ENCODE results near the gene AMHR2.
"Not testable (repeated sequence)": the region's sequence is repeated elsewhere in the genome, so short reads cannot be mapped to it uniquely, and the experiment has no call there.

The AMHR2 gene

DNA sequence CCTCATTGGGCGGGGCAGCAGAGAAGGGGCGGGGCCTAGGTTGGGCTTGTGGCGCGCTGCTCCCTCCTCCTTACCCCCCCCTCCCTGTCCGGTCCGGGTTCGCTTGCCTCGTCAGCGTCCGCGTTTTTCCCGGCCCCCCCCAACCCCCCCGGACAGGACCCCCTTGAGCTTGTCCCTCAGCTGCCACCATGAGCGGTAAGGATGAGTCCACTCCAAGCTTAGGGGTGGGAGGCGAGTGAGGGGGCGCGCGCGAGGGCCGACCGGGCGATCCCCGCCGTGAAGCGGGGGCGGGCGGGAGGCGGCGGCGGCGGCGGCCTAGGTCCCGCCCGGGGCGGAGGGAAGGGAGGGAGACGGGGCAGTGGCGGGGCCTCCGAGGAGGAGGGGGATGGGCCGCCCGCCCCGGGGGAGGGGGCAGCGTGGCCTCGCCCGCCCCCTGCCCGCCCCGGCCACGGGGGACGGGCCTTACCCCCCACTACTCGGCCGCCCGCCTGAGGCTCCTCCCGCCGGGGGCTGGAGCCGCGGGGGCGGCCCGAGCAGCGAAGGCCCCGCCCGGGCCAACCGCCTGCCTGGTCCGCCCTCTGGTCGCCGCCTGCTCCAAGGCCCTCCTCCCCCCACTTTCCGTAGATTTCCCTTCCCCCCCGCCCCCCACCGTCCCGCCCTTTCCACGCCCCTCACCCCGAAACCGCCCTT is 43.4 kb upstream of the AMHR2 start, which contains the start of gene SP1:
SP1 (plus strand) TSS at position 73 of the 690 bp plus-strand sequence; CDS start at position 189, 116 bp downstream.
- peak; percentile 82 for DNase-seq (ENCODE audit: low read depth)
- in situ Hi-C loops (cut with HindIII; ENCODE audit: low sequenced_read_pairs): no loop called here
- peak within 1 kb of the TSS; percentile 49 for H3K4me3 ChIP-seq (ENCODE audit: low read depth, low read length)
- TF ChIP-seq, protein P1, sequence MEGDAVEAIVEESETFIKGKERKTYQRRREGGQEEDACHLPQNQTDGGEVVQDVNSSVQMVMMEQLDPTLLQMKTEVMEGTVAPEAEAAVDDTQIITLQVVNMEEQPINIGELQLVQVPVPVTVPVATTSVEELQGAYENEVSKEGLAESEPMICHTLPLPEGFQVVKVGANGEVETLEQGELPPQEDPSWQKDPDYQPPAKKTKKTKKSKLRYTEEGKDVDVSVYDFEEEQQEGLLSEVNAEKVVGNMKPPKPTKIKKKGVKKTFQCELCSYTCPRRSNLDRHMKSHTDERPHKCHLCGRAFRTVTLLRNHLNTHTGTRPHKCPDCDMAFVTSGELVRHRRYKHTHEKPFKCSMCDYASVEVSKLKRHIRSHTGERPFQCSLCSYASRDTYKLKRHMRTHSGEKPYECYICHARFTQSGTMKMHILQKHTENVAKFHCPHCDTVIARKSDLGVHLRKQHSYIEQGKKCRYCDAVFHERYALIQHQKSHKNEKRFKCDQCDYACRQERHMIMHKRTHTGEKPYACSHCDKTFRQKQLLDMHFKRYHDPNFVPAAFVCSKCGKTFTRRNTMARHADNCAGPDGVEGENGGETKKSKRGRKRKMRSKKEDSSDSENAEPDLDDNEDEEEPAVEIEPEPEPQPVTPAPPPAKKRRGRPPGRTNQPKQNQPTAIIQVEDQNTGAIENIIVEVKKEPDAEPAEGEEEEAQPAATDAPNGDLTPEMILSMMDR (IDR thresholded peaks at IDR 0.05; ENCODE audit: low read depth, low read length, missing control alignments): no peak

GRCh38 chr12:53380794-53381730 is 42.6 kb upstream of the AMHR2 start:
- DNase-seq (ENCODE audit: low read depth): no peak
- peak overlapping the region; percentile 49 for H3K4me3 ChIP-seq (ENCODE audit: low read depth, low read length)
- in situ Hi-C loops (cut with HindIII; ENCODE audit: low sequenced_read_pairs): no loop called here
- TF ChIP-seq, protein P1 (IDR thresholded peaks at IDR 0.05; ENCODE audit: low read depth, low read length, missing control alignments): no peak

DNA sequence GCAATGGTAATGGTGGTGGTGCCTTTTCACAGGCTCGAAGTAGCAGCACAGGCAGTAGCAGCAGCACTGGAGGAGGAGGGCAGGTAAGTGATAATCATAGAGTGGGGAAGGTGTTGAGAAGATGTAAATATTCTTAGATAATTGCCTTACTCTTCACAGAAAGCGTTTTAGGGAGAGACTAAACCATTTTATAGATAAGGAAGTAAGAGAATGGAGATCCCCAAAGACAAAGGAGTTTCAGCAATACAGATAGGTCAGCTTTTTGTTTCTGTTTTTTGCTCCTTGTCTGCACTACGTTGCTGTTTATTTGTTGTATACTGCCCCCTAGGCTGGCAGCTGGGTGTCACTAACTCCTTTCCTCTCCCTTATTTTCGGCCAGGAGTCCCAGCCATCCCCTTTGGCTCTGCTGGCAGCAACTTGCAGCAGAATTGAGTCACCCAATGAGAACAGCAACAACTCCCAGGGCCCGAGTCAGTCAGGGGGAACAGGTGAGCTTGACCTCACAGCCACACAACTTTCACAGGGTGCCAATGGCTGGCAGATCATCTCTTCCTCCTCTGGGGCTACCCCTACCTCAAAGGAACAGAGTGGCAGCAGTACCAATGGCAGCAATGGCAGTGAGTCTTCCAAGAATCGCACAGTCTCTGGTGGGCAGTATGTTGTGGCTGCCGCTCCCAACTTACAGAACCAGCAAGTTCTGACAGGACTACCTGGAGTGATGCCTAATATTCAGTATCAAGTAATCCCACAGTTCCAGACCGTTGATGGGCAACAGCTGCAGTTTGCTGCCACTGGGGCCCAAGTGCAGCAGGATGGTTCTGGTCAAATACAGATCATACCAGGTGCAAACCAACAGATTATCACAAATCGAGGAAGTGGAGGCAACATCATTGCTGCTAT is 41.7 kb upstream of the AMHR2 start:
- DNase-seq (ENCODE audit: low read depth): no peak
- TF ChIP-seq, protein P1 (IDR thresholded peaks at IDR 0.05; ENCODE audit: low read depth, low read length, missing control alignments): peak; percentile 38
- H3K4me3 ChIP-seq (ENCODE audit: low read depth, low read length): peak overlapping the region; percentile 49
- in situ Hi-C loops (cut with HindIII; ENCODE audit: low sequenced_read_pairs): no loop called here

DNA sequence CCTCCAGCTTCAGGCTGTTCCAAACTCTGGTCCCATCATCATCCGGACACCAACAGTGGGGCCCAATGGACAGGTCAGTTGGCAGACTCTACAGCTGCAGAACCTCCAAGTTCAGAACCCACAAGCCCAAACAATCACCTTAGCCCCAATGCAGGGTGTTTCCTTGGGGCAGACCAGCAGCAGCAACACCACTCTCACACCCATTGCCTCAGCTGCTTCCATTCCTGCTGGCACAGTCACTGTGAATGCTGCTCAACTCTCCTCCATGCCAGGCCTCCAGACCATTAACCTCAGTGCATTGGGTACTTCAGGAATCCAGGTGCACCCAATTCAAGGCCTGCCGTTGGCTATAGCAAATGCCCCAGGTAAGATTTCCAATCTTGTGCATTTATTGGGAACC is 40.4 kb upstream of the AMHR2 start:
- TF ChIP-seq, protein P1 (IDR thresholded peaks at IDR 0.05; ENCODE audit: low read depth, low read length, missing control alignments): no peak
- in situ Hi-C loops (cut with HindIII; ENCODE audit: low sequenced_read_pairs): no loop called here
- DNase-seq (ENCODE audit: low read depth): no peak
- H3K4me3 ChIP-seq (ENCODE audit: low read depth, low read length): peak overlapping the region; percentile 26

DNA sequence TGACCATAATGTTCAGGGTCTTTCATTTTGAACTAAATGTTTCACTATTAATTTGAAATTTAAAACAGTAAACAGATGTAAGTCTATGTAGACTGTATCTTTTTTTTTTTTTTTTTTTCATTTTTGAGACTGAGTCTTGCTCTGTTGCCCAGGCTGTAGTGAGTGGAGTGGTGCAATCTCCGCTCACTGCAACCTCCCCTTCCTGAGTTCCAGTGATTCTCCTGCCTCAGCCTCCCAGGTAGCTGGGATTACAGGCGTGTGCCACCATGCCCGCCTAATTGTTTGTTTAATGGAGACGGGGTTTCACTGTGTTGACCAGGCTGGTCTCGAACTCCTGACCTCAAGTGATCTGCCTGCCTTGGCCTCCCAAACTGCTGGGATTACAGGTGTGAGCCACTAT is 37.3 kb upstream of the AMHR2 start:
- DNase-seq (ENCODE audit: low read depth); in situ Hi-C loops (cut with HindIII; ENCODE audit: low sequenced_read_pairs): not testable (repeated sequence)
- H3K4me3 ChIP-seq (ENCODE audit: low read depth, low read length): peak overlapping the region; percentile 19

DNA sequence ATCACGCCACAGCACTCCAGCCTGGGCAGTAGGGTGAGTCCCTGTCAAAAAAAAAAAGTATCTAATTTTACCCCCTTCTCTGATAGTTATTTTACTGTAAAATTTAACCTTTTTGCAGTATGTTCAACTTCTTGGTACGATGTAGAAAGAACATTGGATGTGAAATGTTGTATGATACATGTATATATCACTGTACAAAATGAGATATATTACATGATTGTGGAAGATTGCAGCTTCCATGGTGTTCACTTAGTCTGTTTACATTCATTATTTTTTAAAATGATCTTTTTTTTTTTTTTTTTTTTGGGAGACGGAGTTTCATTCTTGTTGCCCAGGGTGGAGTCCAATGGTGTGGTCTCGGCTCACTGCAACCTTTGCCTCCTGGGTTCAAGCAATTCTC is 34.7 kb upstream of the AMHR2 start:
- TF ChIP-seq, protein P1 (IDR thresholded peaks at IDR 0.05; ENCODE audit: low read depth, low read length, missing control alignments): no peak
- H3K4me3 ChIP-seq (ENCODE audit: low read depth, low read length): no peak overlapping the region
- no peak for DNase-seq (ENCODE audit: low read depth)
- in situ Hi-C loops (cut with HindIII; ENCODE audit: low sequenced_read_pairs): no loop called here
